IPS-NIHi11 (cell line): Measurements from ENCODE around the gene ZDHHC8.
A peak's percentile ranks its signal among the peaks of the same experiment; 100 is the strongest.

Experiments used
- DNase-seq: peaks from one replicate; pipeline ENCODE4 v3.0.0; 2012; ENCODE audit warnings: mixed read lengths, low spot score

The ZDHHC8 gene

GRCh38 chr22:20095521-20095920, 36.1 kb upstream of the ZDHHC8 start:
- DNase-seq = no peak

- no peak for DNase-seq
These were observed 34.8 kb upstream of the ZDHHC8 start for GRCh38 chr22:20096574-20097420.

GRCh38 chr22:20099099-20099711, 32.4 kb upstream of the ZDHHC8 start:
- no peak for DNase-seq

DNA sequence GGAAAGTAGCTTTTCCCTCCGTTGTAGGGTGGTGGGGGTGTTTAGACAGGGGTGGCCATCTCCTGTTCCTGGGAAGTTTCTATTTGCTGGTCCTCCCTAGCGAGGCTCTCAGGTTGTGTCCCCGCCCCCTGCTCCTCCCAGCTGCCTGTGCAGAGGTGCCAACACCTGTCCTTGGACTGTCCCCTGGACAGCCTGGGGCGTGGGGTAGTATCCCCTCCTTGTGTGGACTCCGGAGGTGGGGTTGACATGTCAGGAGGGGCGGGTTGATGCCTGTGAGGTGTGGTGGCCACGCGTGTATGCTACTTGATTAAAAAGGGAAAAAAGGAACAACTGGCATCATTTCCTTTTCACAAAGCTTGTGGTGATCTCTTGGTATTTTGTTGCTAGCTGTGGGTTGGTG, 30.0 kb upstream of the ZDHHC8 start:
- no peak for DNase-seq

- DNase-seq = peak; percentile 47
These were observed 29.3 kb upstream of the ZDHHC8 start for GRCh38 chr22:20102203-20102780.

DNA sequence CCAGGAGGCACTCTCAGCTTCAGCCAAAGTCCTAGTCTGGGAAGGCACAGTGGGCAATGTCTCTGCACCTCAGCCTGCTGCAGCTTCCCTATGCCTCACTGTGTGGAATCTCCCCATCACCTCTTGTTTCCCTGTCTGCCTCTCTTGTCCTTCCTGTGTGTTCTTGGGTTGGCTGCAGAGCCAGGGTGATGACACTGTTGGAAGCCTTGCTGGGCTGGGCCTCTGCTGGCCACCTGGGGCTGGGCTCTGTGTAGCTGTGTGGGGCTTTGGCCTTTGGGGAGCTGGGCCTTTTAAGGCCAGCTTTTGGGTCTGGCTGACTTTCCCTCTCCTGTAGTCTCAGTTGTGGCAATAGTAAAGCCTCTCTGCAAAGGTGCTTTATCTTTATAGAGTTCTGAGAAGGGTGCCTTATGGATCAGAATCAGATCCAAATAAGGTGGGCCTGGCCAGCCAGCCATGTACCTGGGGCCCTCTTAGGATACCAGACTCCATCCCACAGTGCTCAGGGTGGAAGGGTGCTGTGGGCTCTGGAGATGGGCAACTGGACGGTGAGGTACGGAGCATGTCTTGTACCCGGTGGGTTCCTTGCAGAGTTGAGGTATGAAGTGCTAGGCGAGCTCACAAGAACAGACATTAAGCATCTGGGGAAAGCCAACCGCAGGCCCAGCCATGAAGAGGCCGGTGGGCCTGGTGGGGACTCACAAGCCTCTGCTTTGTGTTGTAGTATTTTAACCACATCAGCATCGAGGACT, 26.0 kb upstream of the ZDHHC8 start:
- no peak for DNase-seq

GRCh38 chr22:20106205-20106848, 25.3 kb upstream of the ZDHHC8 start:
- DNase-seq = no peak

DNA sequence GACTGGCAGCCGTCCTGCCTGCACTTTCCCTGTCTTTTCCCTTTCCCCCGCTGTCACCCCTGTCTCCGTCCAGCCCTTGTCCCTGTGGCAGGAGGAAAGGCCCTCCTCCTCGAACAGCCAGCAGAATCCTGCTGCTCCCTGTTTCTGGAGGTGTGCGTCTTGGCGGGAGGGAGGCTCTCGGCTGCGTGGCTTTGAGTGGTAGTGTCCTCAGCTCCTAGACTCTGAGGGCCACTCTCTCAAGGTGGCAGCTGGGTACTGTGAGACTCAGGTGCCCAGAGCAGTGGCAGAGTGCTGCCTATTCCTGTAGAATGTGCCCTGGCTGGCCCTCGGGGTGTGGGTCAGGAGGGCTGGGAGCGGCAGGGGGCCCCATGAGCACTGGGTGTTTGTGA, 24.8 kb upstream of the ZDHHC8 start:
- DNase-seq = no peak

DNA sequence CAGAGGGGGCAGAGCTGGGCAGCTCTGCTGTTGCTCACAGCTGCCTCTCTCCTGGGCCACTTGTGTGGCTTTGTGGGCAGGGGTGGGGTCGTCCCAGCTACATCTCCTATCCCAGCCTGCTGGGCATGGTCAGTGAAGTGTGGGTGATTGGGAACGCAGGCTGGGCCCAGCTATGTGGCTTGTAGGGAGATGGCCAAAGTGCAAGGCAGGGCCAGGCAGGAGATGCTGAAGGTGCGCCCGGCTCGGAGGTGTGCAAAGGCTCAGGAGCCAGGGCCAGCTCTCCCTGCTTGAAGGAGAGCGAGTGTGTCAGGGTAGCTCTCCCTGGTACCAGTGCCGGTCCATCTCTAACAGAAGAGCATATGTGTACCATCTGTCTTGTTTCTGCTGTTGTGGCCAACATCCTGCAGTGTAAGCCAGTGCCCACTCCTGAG, 24.1 kb upstream of the ZDHHC8 start:
- no peak for DNase-seq

- no peak for DNase-seq
These were observed 23.4 kb upstream of the ZDHHC8 start for GRCh38 chr22:20107951-20108756.

GRCh38 chr22:20108757-20109230, 22.8 kb upstream of the ZDHHC8 start:
- no peak for DNase-seq

GRCh38 chr22:20109411-20110358, 21.9 kb upstream of the ZDHHC8 start:
- no peak for DNase-seq

- DNase-seq = no peak
These were observed 21.1 kb upstream of the ZDHHC8 start for GRCh38 chr22:20110359-20110985.

GRCh38 chr22:20111045-20111688, 20.4 kb upstream of the ZDHHC8 start:
- DNase-seq = peak; percentile 75

GRCh38 chr22:20111689-20112622, 19.6 kb upstream of the ZDHHC8 start:
- no peak for DNase-seq

DNA sequence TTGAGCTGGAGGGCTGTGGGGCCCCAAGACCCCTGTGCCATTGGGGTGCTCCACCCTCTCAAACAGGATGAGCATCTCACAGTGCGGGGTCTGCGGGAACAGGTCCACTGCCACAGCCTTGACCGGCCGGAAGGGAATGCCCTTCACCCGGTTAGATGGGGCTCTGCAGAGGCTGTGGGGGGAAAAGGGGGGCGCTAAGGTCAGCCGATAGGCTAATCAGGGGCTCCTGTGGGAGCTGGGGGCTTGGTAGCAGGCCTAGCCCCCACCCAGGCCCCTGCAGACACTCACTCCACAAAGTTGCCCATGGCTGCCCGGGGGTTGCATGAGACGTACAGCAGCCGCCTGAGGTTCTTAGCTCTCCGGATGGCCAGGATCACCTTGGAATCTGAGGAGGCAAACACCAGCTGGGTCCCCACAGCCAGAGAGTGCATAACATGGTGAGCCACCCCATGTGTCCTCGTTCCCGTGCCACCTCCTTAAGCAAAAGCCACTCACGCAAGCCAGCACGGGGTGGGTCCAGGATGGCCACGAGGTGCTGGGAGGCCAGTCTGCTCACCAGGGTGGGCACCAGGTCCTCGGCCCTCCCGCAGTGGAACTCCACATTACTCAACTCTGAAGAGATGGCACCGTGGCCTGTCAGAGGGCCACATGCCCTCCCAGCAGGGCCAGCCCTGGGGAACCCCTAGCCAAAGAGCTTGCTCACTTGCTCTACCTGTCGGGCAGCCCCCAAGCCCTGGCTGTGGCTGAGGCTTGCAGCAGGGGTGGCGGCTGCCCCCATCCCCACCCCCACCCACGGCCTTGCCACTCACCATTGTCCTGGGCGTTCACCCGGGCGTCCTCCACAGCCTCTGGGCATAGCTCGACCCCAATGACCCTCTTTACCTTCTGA, 18.7 kb upstream of the ZDHHC8 start:
- no peak for DNase-seq
